MG63 (cell line): ENCODE data around the gene RAB32. TPM values are rescaled to one million over a fixed set of nuclear protein-coding genes. Genes with fewer than 3 reads are reported as not detected.
"Not testable (repeated sequence)": the region's sequence is repeated elsewhere in the genome, so short reads cannot be mapped to it uniquely, and the experiment has no call there.

ENCODE experiments used
- DNase-seq: peaks from one replicate; pipeline ENCODE4 v3.0.0-alpha.2; 2020
- H3K27me3 ChIP-seq: fragments of 250-450 bp; sonication (Bioruptor Pico); 2 replicates; pipeline ENCODE4 v1.5.1; 2020; ENCODE audit warnings: mild to moderate bottlenecking, moderate library complexity
- H3K36me3 ChIP-seq: fragments of 250-450 bp; sonication (Bioruptor Pico); 2 replicates; pipeline ENCODE4 v1.5.1; 2020; ENCODE audit warnings: mild to moderate bottlenecking, moderate library complexity
- H3K4me3 ChIP-seq: fragments of 250-450 bp; sonication (Bioruptor Pico); 2 replicates; pipeline ENCODE4 v1.5.1; 2020; ENCODE audit warnings: mild to moderate bottlenecking, moderate library complexity
- H3K9me3 ChIP-seq: fragments of 250-450 bp; sonication (Bioruptor Pico); 2 replicates; pipeline ENCODE4 v1.5.1; 2020; ENCODE audit warnings: mild to moderate bottlenecking, moderate library complexity
- total RNA-seq: library from RNA; depleted of rRNA; stranded (reverse); fragments of >200 nt; shearing (Covaris generic); gene quantifications from 2 replicates; pipeline ENCODE4 v1.2.3, GENCODE V29; 2014; ENCODE audit warnings: low replicate concordance

Gene RAB32
- total RNA-seq, 1 experiment from 2014 or later, result 270 TPM

GRCh38 chr6:146560607-146561006 is 17.0 kb downstream of the RAB32 start:
- H3K36me3 ChIP-seq, result peaks cover 24% of the 10 kb centered on the region
- H3K4me3 ChIP-seq, result no peak overlapping the region
- H3K9me3 ChIP-seq, result no peaks in the 10 kb centered on the region
- DNase-seq, result no peak
- H3K27me3 ChIP-seq, result no peaks in the 10 kb centered on the region

- not testable (repeated sequence) for DNase-seq, H3K36me3 ChIP-seq, H3K4me3 ChIP-seq, H3K27me3 ChIP-seq, H3K9me3 ChIP-seq
Observed at GRCh38 chr6:146566661-146567060, 23.0 kb downstream of the RAB32 start.

- not testable (repeated sequence) for H3K4me3 ChIP-seq, H3K9me3 ChIP-seq, H3K36me3 ChIP-seq, DNase-seq, H3K27me3 ChIP-seq
Observed at GRCh38 chr6:146568619-146569018, 25.0 kb downstream of the RAB32 start.

GRCh38 chr6:146574211-146574610 is 30.6 kb downstream of the RAB32 start:
- H3K27me3 ChIP-seq, result no peaks in the 10 kb centered on the region
- no peak for DNase-seq
- no peak overlapping the region for H3K4me3 ChIP-seq
- H3K36me3 ChIP-seq, result no peaks in the 10 kb centered on the region
- H3K9me3 ChIP-seq, result no peaks in the 10 kb centered on the region

GRCh38 chr6:146578054-146578453 is 34.4 kb downstream of the RAB32 start:
- Histone ChIP-seq H3K27me3 (no peaks in the 10 kb centered on the region), H3K4me3 (no peak overlapping the region), H3K9me3 (no peaks in the 10 kb centered on the region), H3K36me3 (no peaks in the 10 kb centered on the region)
- DNase-seq, result no peak

GRCh38 chr6:146581968-146582367 is 38.3 kb downstream of the RAB32 start:
- no peaks in the 10 kb centered on the region for H3K27me3 ChIP-seq
- H3K36me3 ChIP-seq, result no peaks in the 10 kb centered on the region
- DNase-seq, result no peak
- H3K9me3 ChIP-seq, result no peaks in the 10 kb centered on the region
- H3K4me3 ChIP-seq, result no peak overlapping the region

- no peaks in the 10 kb centered on the region for H3K36me3 ChIP-seq
- H3K27me3 ChIP-seq, result no peaks in the 10 kb centered on the region
- DNase-seq, result no peak
Observed at GRCh38 chr6:146582857-146583256, 39.2 kb downstream of the RAB32 start.

DNA sequence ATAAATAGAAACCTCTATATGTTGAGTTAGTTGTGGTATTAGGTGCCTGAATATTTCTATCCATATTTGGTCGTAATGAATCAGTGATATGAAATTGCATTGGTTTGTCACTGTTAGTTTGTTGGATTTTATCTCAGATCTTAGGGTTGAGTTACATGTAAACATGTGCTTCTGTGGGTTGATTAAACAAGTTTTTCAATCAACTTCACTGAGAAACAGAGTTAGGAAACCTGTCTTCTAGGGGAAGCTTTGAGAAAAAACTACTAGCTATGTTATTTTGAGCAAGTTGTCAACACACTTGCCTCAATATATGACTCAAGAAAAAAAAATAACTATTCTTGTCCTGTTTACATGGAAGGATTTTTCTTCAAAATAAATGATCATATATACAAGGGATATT is 40.3 kb downstream of the RAB32 start:
- no peak for DNase-seq
- no peaks in the 10 kb centered on the region for H3K27me3 ChIP-seq
- H3K36me3 ChIP-seq, result no peaks in the 10 kb centered on the region
- no peak overlapping the region for H3K4me3 ChIP-seq
- H3K9me3 ChIP-seq, result no peaks in the 10 kb centered on the region

More at GRCh38 chr6:146582857-146583256, 39.2 kb downstream of the RAB32 start:
- Histone ChIP-seq H3K4me3 (no peak overlapping the region), H3K9me3 (no peaks in the 10 kb centered on the region)

DNA sequence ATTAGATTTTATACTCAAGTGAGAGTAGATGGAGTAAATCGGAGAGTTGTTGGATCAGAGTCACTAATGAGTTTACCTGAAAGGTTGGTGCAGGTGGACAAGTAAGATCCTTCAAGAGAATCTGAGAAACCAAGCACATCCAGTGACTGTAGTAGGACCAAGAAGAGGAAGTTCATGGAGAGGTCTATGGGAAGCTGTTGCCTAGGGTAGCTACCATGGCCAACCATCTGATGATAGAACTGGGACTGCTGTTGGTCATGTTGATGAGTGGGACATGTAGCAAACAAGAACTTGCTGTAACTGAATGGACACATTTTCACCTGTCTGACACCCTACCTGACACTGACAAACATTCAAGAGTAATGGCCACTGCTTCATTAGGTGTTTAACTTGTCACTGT is 43.8 kb downstream of the RAB32 start:
- H3K4me3 ChIP-seq, result no peak overlapping the region
- no peak for DNase-seq
- H3K27me3 ChIP-seq, result no peaks in the 10 kb centered on the region
- H3K9me3 ChIP-seq, result no peaks in the 10 kb centered on the region
- no peaks in the 10 kb centered on the region for H3K36me3 ChIP-seq

- no peaks in the 10 kb centered on the region for H3K27me3 ChIP-seq
- H3K36me3 ChIP-seq, result no peaks in the 10 kb centered on the region
- no peak overlapping the region for H3K4me3 ChIP-seq
- H3K9me3 ChIP-seq, result no peaks in the 10 kb centered on the region
- DNase-seq, result no peak
Observed at GRCh38 chr6:146590492-146590891, 46.9 kb downstream of the RAB32 start.

DNA sequence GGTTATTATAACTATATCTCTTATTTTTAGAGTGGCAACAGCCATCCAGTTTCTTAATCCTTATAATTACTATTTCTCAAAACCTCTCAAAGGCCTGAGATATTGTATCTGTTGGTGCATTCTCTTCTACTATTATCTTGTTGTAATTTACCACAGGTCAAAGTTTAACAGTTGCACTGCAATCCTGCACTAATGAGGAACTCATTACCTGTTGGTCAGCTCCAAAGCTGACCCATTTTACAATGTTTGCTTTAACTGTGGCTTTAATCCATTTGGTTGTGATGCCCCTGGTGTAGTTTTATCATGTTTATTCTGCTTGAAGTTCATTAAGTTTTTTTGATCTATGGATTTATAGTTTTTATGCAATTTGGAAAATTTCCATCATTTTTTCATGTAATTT is 48.8 kb downstream of the RAB32 start:
- H3K36me3 ChIP-seq, result no peaks in the 10 kb centered on the region
- no peak for DNase-seq
- no peaks in the 10 kb centered on the region for H3K27me3 ChIP-seq
- H3K9me3 ChIP-seq, result no peaks in the 10 kb centered on the region
- no peak overlapping the region for H3K4me3 ChIP-seq

- Histone ChIP-seq H3K36me3 (no peaks in the 10 kb centered on the region), H3K4me3 (no peak overlapping the region), H3K27me3 (no peaks in the 10 kb centered on the region), H3K9me3 (no peaks in the 10 kb centered on the region)
- DNase-seq, result no peak
Observed at GRCh38 chr6:146593986-146594385, 50.4 kb downstream of the RAB32 start.

- no peak for DNase-seq
- no peaks in the 10 kb centered on the region for H3K27me3 ChIP-seq
- H3K9me3 ChIP-seq, result no peaks in the 10 kb centered on the region
- no peaks in the 10 kb centered on the region for H3K36me3 ChIP-seq
- H3K4me3 ChIP-seq, result no peak overlapping the region
Observed at GRCh38 chr6:146594495-146594894, 50.9 kb downstream of the RAB32 start.

DNA sequence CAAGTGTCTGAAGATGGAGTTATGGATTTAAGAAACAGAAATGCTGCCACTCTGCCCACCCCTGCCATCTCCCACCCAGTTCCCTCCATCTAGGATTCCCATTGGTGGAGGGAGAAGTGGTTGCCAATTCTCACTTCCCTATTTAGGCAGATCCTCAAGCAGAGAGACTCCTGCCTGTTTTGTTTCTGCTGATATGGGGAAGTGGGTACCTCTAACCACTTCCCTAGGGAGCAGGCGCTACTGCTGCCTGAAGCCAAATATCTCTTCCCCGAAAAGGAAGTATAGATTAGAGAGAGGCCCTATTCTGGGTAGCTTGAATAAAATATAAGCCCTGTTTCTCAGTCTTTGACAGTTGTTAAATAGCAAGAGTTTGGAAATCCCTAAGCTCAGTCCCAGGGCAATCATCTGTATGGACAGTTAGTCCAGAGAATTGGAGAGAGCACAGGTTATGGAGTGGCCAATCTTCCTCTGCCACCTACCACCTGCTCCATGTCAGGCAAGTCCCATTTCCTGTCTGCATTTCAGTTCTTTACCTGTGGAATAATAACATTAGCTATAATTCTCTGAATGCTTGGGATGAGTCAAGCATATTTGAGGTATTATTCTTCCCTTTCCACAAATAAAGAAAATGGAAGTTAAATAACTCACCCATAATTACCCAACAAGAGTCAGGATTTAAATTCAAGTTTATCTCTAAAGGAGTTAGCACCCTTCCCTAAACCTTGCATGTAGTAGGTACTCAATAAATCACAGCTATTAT is 52.5 kb downstream of the RAB32 start:
- no peaks in the 10 kb centered on the region for H3K9me3 ChIP-seq
- H3K27me3 ChIP-seq, result no peaks in the 10 kb centered on the region
- DNase-seq, result no peak
- H3K4me3 ChIP-seq, result no peak overlapping the region
- H3K36me3 ChIP-seq, result no peaks in the 10 kb centered on the region

GRCh38 chr6:146598772-146599405 is 55.3 kb downstream of the RAB32 start, which contains the start of gene ADGB:
Gene ADGB, plus strand, starts transcription at chr6:146598972. Its CDS starts 69 bp downstream, at chr6:146599041.
- H3K36me3 ChIP-seq, result no peaks in the 10 kb centered on the region
- H3K9me3 ChIP-seq, result no peaks in the 10 kb centered on the region
- DNase-seq, result peak; percentile 67
- no peaks in the 10 kb centered on the region for H3K27me3 ChIP-seq
- peak within 1 kb of the TSS; percentile 49 for H3K4me3 ChIP-seq

DNA sequence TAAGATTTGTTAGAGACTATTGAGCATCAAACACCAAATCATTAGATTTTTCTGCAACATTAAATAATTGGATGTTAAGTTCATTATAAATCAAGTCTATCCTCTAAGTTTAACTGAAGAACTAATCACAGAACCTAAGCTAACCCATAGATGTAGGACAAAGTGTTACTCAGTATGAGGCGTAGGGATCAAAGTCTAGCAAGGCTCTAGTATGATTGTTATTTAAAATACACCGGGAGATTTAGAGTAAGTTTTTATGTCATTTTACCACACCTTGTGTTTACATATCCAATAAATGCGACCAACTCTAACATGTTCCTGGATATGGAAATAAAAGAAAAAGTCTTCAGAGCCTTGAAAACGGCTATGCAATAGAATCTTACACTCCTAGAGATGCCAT is 57.7 kb downstream of the RAB32 start:
- H3K9me3 ChIP-seq, result no peaks in the 10 kb centered on the region
- H3K4me3 ChIP-seq, result no peak overlapping the region
- H3K27me3 ChIP-seq, result no peaks in the 10 kb centered on the region
- no peak for DNase-seq
- H3K36me3 ChIP-seq, result no peaks in the 10 kb centered on the region

GRCh38 chr6:146602526-146602925 is 58.9 kb downstream of the RAB32 start:
- DNase-seq, result no peak
- Histone ChIP-seq H3K9me3 (no peaks in the 10 kb centered on the region; the same call in 1 of the 2 replicates), H3K27me3 (no peaks in the 10 kb centered on the region), H3K36me3 (no peaks in the 10 kb centered on the region), H3K4me3 (no peak overlapping the region)
